Parathyroid adenoma (tissue), 2 donors: ENCODE results near the gene HELZ.

Experiments
- H2AFZ ChIP-seq: fragments of 300-600 bp; sonication (generic); one replicate; pipeline ENCODE4 v1.7.0; 2017; ENCODE audit warnings: antibody characterized with exemption, mild to moderate bottlenecking
- H3K27ac ChIP-seq: fragments of 300-600 bp; sonication (generic); one replicate; pipeline ENCODE4 v1.7.0; 2017
- H3K27me3 ChIP-seq: fragments of 300-600 bp; sonication (generic); one replicate; pipeline ENCODE4 v1.7.0; 2017; ENCODE audit warnings: low read length; ENCODE audit not compliant: control insufficient read depth, insufficient read depth
- H3K36me3 ChIP-seq: fragments of 300-600 bp; sonication (generic); one replicate; pipeline ENCODE4 v1.7.0; 2017; ENCODE audit warnings: low read length; ENCODE audit not compliant: control insufficient read depth, insufficient read depth
- H3K4me1 ChIP-seq: fragments of 300-600 bp; sonication (generic); one replicate; pipeline ENCODE4 v1.7.0; 2017; ENCODE audit warnings: control low read depth
- H3K4me2 ChIP-seq: fragments of 300-600 bp; sonication (generic); one replicate; pipeline ENCODE4 v1.7.0; 2017; ENCODE audit warnings: low read length
- H3K4me3 ChIP-seq: fragments of 300-600 bp; sonication (generic); one replicate; pipeline ENCODE4 v1.7.0; 2017; ENCODE audit warnings: low read depth, low read length
- H3K79me2 ChIP-seq: fragments of 300-600 bp; sonication (generic); one replicate; pipeline ENCODE4 v1.7.0; 2017; ENCODE audit warnings: control low read depth
- H3K9ac ChIP-seq: fragments of 300-600 bp; sonication (generic); one replicate; pipeline ENCODE4 v1.7.0; 2017; ENCODE audit warnings: mild to moderate bottlenecking
- H3K9me3 ChIP-seq: fragments of 300-600 bp; sonication (generic); one replicate; pipeline ENCODE4 v1.7.0; 2017; ENCODE audit warnings: low read length; ENCODE audit not compliant: control insufficient read depth
- CTCF ChIP-seq: fragments of 300-600 bp; sonication (generic); IDR thresholded peaks from one replicate; pipeline ENCODE4 v1.7.0; 2017; ENCODE audit warnings: antibody characterized with exemption, mild to moderate bottlenecking
- donor health status: primary hyperparathyroidism.

HELZ gene

GRCh38 chr17:67171560-67171959, 73.4 kb downstream of the HELZ start:
- H3K4me3 ChIP-seq: no peak overlapping the region
- TF ChIP-seq CTCF: no peak
- H3K4me2 ChIP-seq: no peak overlapping the region
- no peaks in the 10 kb centered on the region for H3K27me3 ChIP-seq
- no peak overlapping the region for H3K9ac ChIP-seq
- H3K27ac ChIP-seq: no peak overlapping the region
- H2AFZ ChIP-seq: no peak overlapping the region
- no peaks in the 10 kb centered on the region for H3K4me1 ChIP-seq
- H3K9me3 ChIP-seq: no peaks in the 10 kb centered on the region
- H3K36me3 ChIP-seq: no peaks in the 10 kb centered on the region
- no peaks in the 10 kb centered on the region for H3K79me2 ChIP-seq

GRCh38 chr17:67168496-67168895, 76.5 kb downstream of the HELZ start:
- no peaks in the 10 kb centered on the region for H3K27me3 ChIP-seq
- no peak overlapping the region for H3K9ac ChIP-seq
- H3K4me3 ChIP-seq: no peak overlapping the region
- H3K27ac ChIP-seq: no peak overlapping the region
- H3K79me2 ChIP-seq: peaks cover 2% of the 10 kb centered on the region
- no peak overlapping the region for H2AFZ ChIP-seq
- no peak overlapping the region for H3K4me2 ChIP-seq
- H3K36me3 ChIP-seq: no peaks in the 10 kb centered on the region
- no peaks in the 10 kb centered on the region for H3K4me1 ChIP-seq
- H3K9me3 ChIP-seq: no peaks in the 10 kb centered on the region
- TF ChIP-seq CTCF: no peak

- Histone ChIP-seq H3K27ac (no peak overlapping the region), H3K4me1 (no peaks in the 10 kb centered on the region), H3K27me3 (no peaks in the 10 kb centered on the region), H3K9me3 (no peaks in the 10 kb centered on the region), H3K4me2 (no peak overlapping the region), H3K36me3 (no peaks in the 10 kb centered on the region), H2AFZ (no peak overlapping the region), H3K79me2 (peaks cover 2% of the 10 kb centered on the region), H3K9ac (no peak overlapping the region), H3K4me3 (no peak overlapping the region)
- TF ChIP-seq CTCF: no peak
These were observed 79.8 kb downstream of the HELZ start for GRCh38 chr17:67165201-67165600.

- Histone ChIP-seq H3K79me2 (peaks cover 2% of the 10 kb centered on the region), H3K9me3 (no peaks in the 10 kb centered on the region), H3K4me1 (no peaks in the 10 kb centered on the region), H3K27me3 (no peaks in the 10 kb centered on the region), H3K36me3 (no peaks in the 10 kb centered on the region), H3K4me2 (no peak overlapping the region), H3K4me3 (no peak overlapping the region), H2AFZ (no peak overlapping the region), H3K9ac (no peak overlapping the region), H3K27ac (no peak overlapping the region)
- TF ChIP-seq CTCF: no peak
These were observed 80.7 kb downstream of the HELZ start for GRCh38 chr17:67164302-67164701.

- Histone ChIP-seq H3K27me3 (no peaks in the 10 kb centered on the region), H3K79me2 (peaks cover 2% of the 10 kb centered on the region), H2AFZ (no peak overlapping the region), H3K4me3 (no peak overlapping the region), H3K9me3 (no peaks in the 10 kb centered on the region), H3K4me2 (no peak overlapping the region), H3K27ac (no peak overlapping the region), H3K4me1 (no peaks in the 10 kb centered on the region), H3K36me3 (no peaks in the 10 kb centered on the region), H3K9ac (no peak overlapping the region)
- no peak for TF ChIP-seq CTCF
These were observed 82.2 kb downstream of the HELZ start for GRCh38 chr17:67162771-67163170.
